ENCODE measurements around the gene TATDN2. TPM values are rescaled to one million over a fixed set of nuclear protein-coding genes. Genes with fewer than 3 reads are reported as not detected.

TATDN2 gene
- total RNA-seq, 2 donors from 2014 or later = 9.8 to 14.3 TPM

GRCh38 chr3:10223676-10224639 lies 24.3 kb upstream of the TATDN2 start:
- no peak for DNase-seq (ENCODE audit: low spot score)
- Histone ChIP-seq H3K9me3 (no peaks in the 10 kb centered on the region), H3K36me3 (no peaks in the 10 kb centered on the region), H3K27me3 (no peaks in the 10 kb centered on the region), H3K27ac (no peak overlapping the region), H3K4me1 (no peaks in the 10 kb centered on the region), H3K4me3 (no peak overlapping the region)
- TF ChIP-seq, protein P1, sequence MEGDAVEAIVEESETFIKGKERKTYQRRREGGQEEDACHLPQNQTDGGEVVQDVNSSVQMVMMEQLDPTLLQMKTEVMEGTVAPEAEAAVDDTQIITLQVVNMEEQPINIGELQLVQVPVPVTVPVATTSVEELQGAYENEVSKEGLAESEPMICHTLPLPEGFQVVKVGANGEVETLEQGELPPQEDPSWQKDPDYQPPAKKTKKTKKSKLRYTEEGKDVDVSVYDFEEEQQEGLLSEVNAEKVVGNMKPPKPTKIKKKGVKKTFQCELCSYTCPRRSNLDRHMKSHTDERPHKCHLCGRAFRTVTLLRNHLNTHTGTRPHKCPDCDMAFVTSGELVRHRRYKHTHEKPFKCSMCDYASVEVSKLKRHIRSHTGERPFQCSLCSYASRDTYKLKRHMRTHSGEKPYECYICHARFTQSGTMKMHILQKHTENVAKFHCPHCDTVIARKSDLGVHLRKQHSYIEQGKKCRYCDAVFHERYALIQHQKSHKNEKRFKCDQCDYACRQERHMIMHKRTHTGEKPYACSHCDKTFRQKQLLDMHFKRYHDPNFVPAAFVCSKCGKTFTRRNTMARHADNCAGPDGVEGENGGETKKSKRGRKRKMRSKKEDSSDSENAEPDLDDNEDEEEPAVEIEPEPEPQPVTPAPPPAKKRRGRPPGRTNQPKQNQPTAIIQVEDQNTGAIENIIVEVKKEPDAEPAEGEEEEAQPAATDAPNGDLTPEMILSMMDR (IDR thresholded peaks at IDR 0.05) = no peak

- Histone ChIP-seq H3K27ac (no peak overlapping the region), H3K9me3 (no peaks in the 10 kb centered on the region), H3K36me3 (no peaks in the 10 kb centered on the region), H3K4me1 (no peaks in the 10 kb centered on the region), H3K4me3 (no peak overlapping the region), H3K27me3 (no peaks in the 10 kb centered on the region)
- peak; percentile 83 for DNase-seq (ENCODE audit: low spot score)
- TF ChIP-seq, protein P1 (IDR thresholded peaks at IDR 0.05) = peak; percentile 60 to 85
These were observed 23.2 kb upstream of the TATDN2 start for GRCh38 chr3:10224794-10225665.

GRCh38 chr3:10226293-10226692 lies 22.0 kb upstream of the TATDN2 start:
- Histone ChIP-seq H3K27me3 (no peaks in the 10 kb centered on the region), H3K36me3 (no peaks in the 10 kb centered on the region), H3K4me1 (no peaks in the 10 kb centered on the region), H3K27ac (no peak overlapping the region), H3K9me3 (no peaks in the 10 kb centered on the region), H3K4me3 (no peak overlapping the region)
- TF ChIP-seq, protein P1 (IDR thresholded peaks at IDR 0.05) = no peak
- no peak for DNase-seq (ENCODE audit: low spot score)

- Histone ChIP-seq H3K27me3 (no peaks in the 10 kb centered on the region), H3K4me3 (no peak overlapping the region), H3K4me1 (no peaks in the 10 kb centered on the region), H3K36me3 (no peaks in the 10 kb centered on the region), H3K9me3 (no peaks in the 10 kb centered on the region), H3K27ac (no peak overlapping the region)
- DNase-seq (ENCODE audit: low spot score) = no peak
- TF ChIP-seq, protein P1 (IDR thresholded peaks at IDR 0.05) = no peak
These were observed 19.9 kb upstream of the TATDN2 start for GRCh38 chr3:10228248-10228950.

DNA sequence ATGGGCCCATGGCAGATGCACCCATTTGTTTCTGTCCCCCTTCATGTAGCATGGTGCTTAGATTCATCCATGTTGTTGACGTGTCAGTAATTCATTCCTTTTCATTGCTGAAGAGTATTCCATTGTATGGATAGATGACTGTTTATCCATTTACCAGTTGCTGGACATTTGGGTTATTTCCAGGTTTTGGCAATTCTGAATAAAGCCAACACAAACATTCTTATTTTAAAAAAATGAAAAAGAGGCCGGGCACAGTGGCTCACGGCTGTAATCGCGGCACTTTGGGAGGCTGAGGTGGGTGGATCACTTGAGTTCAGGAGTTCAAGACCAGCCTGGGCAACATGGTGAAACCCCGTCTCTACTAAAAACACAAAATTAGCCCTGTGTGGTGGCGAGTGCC lies 18.7 kb upstream of the TATDN2 start:
- H3K4me3 ChIP-seq = no peak overlapping the region
- no peak overlapping the region for H3K27ac ChIP-seq
- no peak for DNase-seq (ENCODE audit: low spot score)
- H3K36me3 ChIP-seq = no peaks in the 10 kb centered on the region
- H3K9me3 ChIP-seq = no peaks in the 10 kb centered on the region
- no peaks in the 10 kb centered on the region for H3K4me1 ChIP-seq
- no peaks in the 10 kb centered on the region for H3K27me3 ChIP-seq
- TF ChIP-seq, protein P1 (IDR thresholded peaks at IDR 0.05) = no peak
